Lung (tissue), 12 donors: ENCODE data around the gene ITPKB. TPM values are rescaled to one million over a fixed set of nuclear protein-coding genes. Genes with fewer than 3 reads are reported as not detected.
A peak's percentile ranks its signal among the peaks of the same experiment; 100 is the strongest.

Source experiments
- ATAC-seq: fragments of 200-7000 bp; cut with Tn5 transposase; one replicate; pipeline ENCODE4 v1.9.1; 2020; ENCODE audit warnings: moderate number of reproducible peaks; ENCODE audit not compliant: insufficient read depth, low FRiP score
- DNase-seq, 3 donors: peaks; one replicate each; pipeline ENCODE4 v3.0.0-alpha.2; 2013 to 2017
- H3K27ac ChIP-seq, 2 donors: one replicate each; pipeline ENCODE4 v1.5.1; 2013; ENCODE audit warnings: mild to moderate bottlenecking in 2 of 2, moderate library complexity in 2 of 2, control low read depth in 1 of 2, inconsistent platforms in 1 of 2, low read depth in 1 of 2, low read length in 1 of 2
- H3K27me3 ChIP-seq, 3 donors: one replicate each; pipeline ENCODE4 v1.5.1; 2013; ENCODE audit warnings: low read length in 2 of 3; ENCODE audit not compliant: control insufficient read depth in 3 of 3, insufficient read depth in 3 of 3
- H3K36me3 ChIP-seq, 4 donors: one replicate each; pipeline ENCODE4 v1.5.1; 2013; ENCODE audit warnings: low read length in 4 of 4, mild to moderate bottlenecking in 1 of 4, moderate library complexity in 1 of 4; ENCODE audit not compliant: control insufficient read depth in 4 of 4, insufficient read depth in 4 of 4
- H3K4me1 ChIP-seq, 5 donors: one replicate each; pipeline ENCODE4 v1.5.1; 2013; ENCODE audit warnings: low read length in 5 of 5, mild to moderate bottlenecking in 2 of 5, moderate library complexity in 1 of 5; ENCODE audit not compliant: control insufficient read depth in 5 of 5, insufficient read depth in 5 of 5
- H3K4me3 ChIP-seq: one replicate; pipeline ENCODE4 v1.5.1; 2013; ENCODE audit warnings: mild to moderate bottlenecking, control low read depth, moderate library complexity
- H3K9ac ChIP-seq, 2 donors: one replicate each; pipeline ENCODE4 v1.5.1; 2013; ENCODE audit warnings: low read length in 2 of 2, control low read depth in 1 of 2; ENCODE audit not compliant: insufficient read depth in 1 of 2
- H3K9me3 ChIP-seq, 4 donors: one replicate each; pipeline ENCODE4 v1.5.1; 2013; ENCODE audit warnings: low read length in 3 of 4, mild to moderate bottlenecking in 1 of 4, moderate library complexity in 1 of 4; ENCODE audit not compliant: control insufficient read depth in 4 of 4, insufficient read depth in 3 of 4
- WGBS, 2 donors: extraction: QIAGEN DNeasy Blood & Tissue Kit; methylation state at CpG; one replicate each; pipeline ENCODE4 v1.1.7; 2013; 5-methylcytosine and 5-hydroxymethylcytosine counted together
- polyA plus RNA-seq, 2 donors: library from polyadenylated mRNA; stranded (reverse); fragments of 200-250 nt; gene quantifications; one replicate each; pipeline ENCODE4 v1.2.1, GENCODE V29; 2013
- total RNA-seq, 2 donors: library from RNA; depleted of rRNA in 1 of 2; stranded (reverse); fragments of >200 nt in 1 of 2; gene quantifications; one replicate each; pipeline ENCODE4 v1.2.1, GENCODE V29; 2014 to 2021
- TF ChIP-seq, protein P1 (sequence below): IDR thresholded peaks from 2 replicates; pipeline ENCODE4 v1.5.1; 2012; ENCODE audit warnings: mild to moderate bottlenecking; ENCODE audit errors: control extremely low read depth, extremely low read depth
- donor health status: control.
- donor health status: control.
- donor health status: Bipolar disorder and iron deficiency.
- donor health status: healthy.
- donor health status: DM: yes; HTN: yes; CAD: no.

ITPKB gene
- total and polyA plus RNA-seq, 4 donors = 9.9 to 46.6 (median 28.1) TPM

DNA sequence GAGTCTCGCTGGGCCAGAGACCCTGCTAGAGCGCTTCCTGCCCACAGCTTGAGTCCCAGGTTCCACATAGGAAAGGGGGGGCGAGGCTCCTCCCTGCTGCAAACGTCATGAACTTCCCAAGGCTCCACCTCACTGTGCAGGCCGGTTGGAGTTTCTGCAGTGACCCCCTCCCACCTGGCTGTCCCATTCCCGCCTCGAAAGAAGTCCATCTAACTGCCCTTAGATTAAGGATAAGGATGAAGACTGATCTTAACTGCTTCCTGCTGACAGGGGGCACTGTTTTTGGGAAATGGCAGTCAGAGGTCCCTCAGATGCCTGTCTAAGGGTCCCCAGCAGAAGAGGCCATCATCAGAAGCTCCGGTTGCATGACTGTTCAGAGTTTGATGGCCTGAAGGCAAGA, 127.8 kb downstream of the ITPKB start:
- Histone ChIP-seq H3K9me3 (no peaks in the 10 kb centered on the region), H3K27ac (no peak overlapping the region), H3K36me3 (no peaks in the 10 kb centered on the region), H3K27me3 (no peaks in the 10 kb centered on the region), H3K9ac (no peak overlapping the region), H3K4me3 (no peak overlapping the region), H3K4me1 (peaks cover 0 to 1% (median 0%) of the 10 kb centered on the region in 5 donors)
- ATAC-seq (no peak), DNase-seq (no peak)
- WGBS, 2 donors = 69 to 72% methylated on average over 8 of the region's 8 CpGs
- TF ChIP-seq, protein P1, sequence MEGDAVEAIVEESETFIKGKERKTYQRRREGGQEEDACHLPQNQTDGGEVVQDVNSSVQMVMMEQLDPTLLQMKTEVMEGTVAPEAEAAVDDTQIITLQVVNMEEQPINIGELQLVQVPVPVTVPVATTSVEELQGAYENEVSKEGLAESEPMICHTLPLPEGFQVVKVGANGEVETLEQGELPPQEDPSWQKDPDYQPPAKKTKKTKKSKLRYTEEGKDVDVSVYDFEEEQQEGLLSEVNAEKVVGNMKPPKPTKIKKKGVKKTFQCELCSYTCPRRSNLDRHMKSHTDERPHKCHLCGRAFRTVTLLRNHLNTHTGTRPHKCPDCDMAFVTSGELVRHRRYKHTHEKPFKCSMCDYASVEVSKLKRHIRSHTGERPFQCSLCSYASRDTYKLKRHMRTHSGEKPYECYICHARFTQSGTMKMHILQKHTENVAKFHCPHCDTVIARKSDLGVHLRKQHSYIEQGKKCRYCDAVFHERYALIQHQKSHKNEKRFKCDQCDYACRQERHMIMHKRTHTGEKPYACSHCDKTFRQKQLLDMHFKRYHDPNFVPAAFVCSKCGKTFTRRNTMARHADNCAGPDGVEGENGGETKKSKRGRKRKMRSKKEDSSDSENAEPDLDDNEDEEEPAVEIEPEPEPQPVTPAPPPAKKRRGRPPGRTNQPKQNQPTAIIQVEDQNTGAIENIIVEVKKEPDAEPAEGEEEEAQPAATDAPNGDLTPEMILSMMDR = no peak

DNA sequence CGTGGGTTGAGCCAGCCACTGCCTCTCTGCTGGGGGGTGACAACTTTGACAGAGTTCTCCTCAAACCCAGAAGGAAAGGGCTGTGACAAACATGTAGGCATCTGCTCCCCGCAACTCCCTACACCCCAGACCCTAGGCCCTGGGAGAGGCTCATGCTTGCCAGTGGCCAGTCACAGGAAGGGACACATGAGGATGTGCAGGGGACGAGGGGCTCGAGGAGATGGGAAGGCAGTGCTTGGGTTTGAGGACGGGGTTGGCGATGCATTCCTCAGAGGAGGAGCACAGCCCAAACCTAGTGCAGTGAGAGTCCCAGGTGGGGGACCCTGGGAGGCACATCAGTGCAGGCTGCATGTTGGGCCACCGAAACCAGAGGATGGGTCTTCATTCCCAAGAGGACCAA, 128.4 kb downstream of the ITPKB start:
- 89 to 95% methylated on average over 7 of the region's 7 CpGs for WGBS, 2 donors
- no peak overlapping the region for H3K9ac ChIP-seq
- H3K4me1 ChIP-seq = peaks cover 0 to 3% (median 0%) of the 10 kb centered on the region in 5 donors
- no peaks in the 10 kb centered on the region for H3K36me3 ChIP-seq
- H3K9me3 ChIP-seq = no peaks in the 10 kb centered on the region
- DNase-seq (peak in 1 of 3 donors; percentile 9), ATAC-seq (no peak)
- no peak overlapping the region for H3K4me3 ChIP-seq
- TF ChIP-seq, protein P1 = no peak
- no peaks in the 10 kb centered on the region for H3K27me3 ChIP-seq
- H3K27ac ChIP-seq = no peak overlapping the region

DNA sequence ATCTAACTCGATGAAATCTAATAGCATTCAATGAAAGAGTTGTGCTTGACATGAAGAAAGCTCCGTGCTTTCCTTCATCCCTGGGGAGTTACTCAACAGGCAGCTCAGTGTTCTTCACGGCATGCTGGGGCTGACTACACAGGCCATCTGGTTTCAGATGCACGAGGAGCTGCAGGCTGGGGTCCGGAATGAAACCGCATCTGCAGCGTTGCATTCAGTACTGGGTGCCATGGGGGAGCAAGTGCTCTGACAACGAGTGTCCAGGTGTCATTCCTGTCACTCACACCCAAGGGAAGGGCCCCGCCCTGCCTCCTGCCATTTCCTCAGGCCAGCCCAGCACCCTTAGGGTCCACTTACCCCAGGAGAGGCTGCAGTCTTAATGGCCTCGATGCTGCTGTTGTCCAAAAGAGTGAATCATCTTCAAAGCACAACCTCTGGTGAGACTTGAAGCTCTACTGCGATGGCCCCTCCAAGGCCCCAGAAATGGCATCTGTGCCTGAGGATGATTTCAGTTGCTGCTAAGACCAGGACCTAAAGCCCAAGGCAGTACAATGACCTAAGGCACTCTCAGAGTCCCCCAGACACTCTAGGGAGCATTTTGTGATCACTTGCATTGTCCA, 129.1 kb downstream of the ITPKB start:
- H3K27me3 ChIP-seq = no peaks in the 10 kb centered on the region
- no peak overlapping the region for H3K4me3 ChIP-seq
- ATAC-seq (no peak), DNase-seq (no peak)
- no peaks in the 10 kb centered on the region for H3K9me3 ChIP-seq
- H3K4me1 ChIP-seq = peaks cover 0 to 4% (median 0%) of the 10 kb centered on the region in 5 donors
- no peak overlapping the region for H3K27ac ChIP-seq
- WGBS, 2 donors = 82 to 84% methylated on average over 11 of the region's 11 CpGs
- H3K9ac ChIP-seq = no peak overlapping the region
- H3K36me3 ChIP-seq = no peaks in the 10 kb centered on the region
- TF ChIP-seq, protein P1 = no peak
